Stimulated activated CD4-positive, alpha-beta T cell treated with anti-CD3 and anti-CD28 coated beads, Interleukin-4, amount 100 ng/mL, for 1 hour (primary cell): ENCODE data around the gene SLC22A23.

Experiments
- DNase-seq: peaks from one replicate; pipeline ENCODE4 v3.0.0-alpha.2; 2020

Gene SLC22A23

GRCh38 chr6:3456898-3457709 is at the start of gene SLC22A23:
Gene SLC22A23, minus strand, starts transcription at chr6:3457050. Its CDS starts 491 bp downstream, at chr6:3456559.
- DNase-seq, result peak; percentile 81

GRCh38 chr6:3506200-3506599 is 49.4 kb upstream of the SLC22A23 start:
- DNase-seq, result no peak

- DNase-seq, result no peak
Measured at GRCh38 chr6:3504938-3505805, 48.3 kb upstream of the SLC22A23 start.

- no peak for DNase-seq
Measured at GRCh38 chr6:3504354-3504753, 47.5 kb upstream of the SLC22A23 start.

GRCh38 chr6:3501826-3502500 is 45.1 kb upstream of the SLC22A23 start:
- no peak for DNase-seq

- DNase-seq, result no peak
Measured at GRCh38 chr6:3500262-3501014, 43.6 kb upstream of the SLC22A23 start.

GRCh38 chr6:3499603-3500002 is 42.8 kb upstream of the SLC22A23 start:
- DNase-seq, result no peak

- DNase-seq, result no peak
Measured at GRCh38 chr6:3496395-3496794, 39.5 kb upstream of the SLC22A23 start.

GRCh38 chr6:3494391-3495100 is 37.7 kb upstream of the SLC22A23 start:
- no peak for DNase-seq

GRCh38 chr6:3490625-3490980 is 33.8 kb upstream of the SLC22A23 start:
- DNase-seq, result no peak

- no peak for DNase-seq
Measured at GRCh38 chr6:3489961-3490624, 33.2 kb upstream of the SLC22A23 start.

- no peak for DNase-seq
Measured at GRCh38 chr6:3489027-3489757, 32.3 kb upstream of the SLC22A23 start.

- DNase-seq, result no peak
Measured at GRCh38 chr6:3484946-3485345, 28.1 kb upstream of the SLC22A23 start.

- DNase-seq, result no peak
Measured at GRCh38 chr6:3484192-3484591, 27.3 kb upstream of the SLC22A23 start.

- DNase-seq, result no peak
Measured at GRCh38 chr6:3483675-3484074, 26.8 kb upstream of the SLC22A23 start.

- no peak for DNase-seq
Measured at GRCh38 chr6:3482869-3483268, 26.0 kb upstream of the SLC22A23 start.

GRCh38 chr6:3481640-3482039 is 24.8 kb upstream of the SLC22A23 start:
- DNase-seq, result no peak

- DNase-seq, result no peak
Measured at GRCh38 chr6:3480009-3480408, 23.2 kb upstream of the SLC22A23 start.

- no peak for DNase-seq
Measured at GRCh38 chr6:3473773-3474172, 16.9 kb upstream of the SLC22A23 start.

- DNase-seq, result no peak
Measured at GRCh38 chr6:3471711-3472110, 14.9 kb upstream of the SLC22A23 start.

GRCh38 chr6:3471286-3471685 is 14.4 kb upstream of the SLC22A23 start:
- DNase-seq, result no peak
